RWPE2 (cell line): Measurements from ENCODE around the gene CLP1.
"Not testable (repeated sequence)": the region's sequence is repeated elsewhere in the genome, so short reads cannot be mapped to it uniquely, and the experiment has no call there.

Experiments
- ATAC-seq: fragments of 200-7000 bp; cut with Tn5 transposase; 3 replicates; pipeline ENCODE4 v1.9.1; 2021; ENCODE audit warnings: low read depth
- DNase-seq: peaks from one replicate; pipeline ENCODE4 v3.0.0-alpha.2; 2020; ENCODE audit warnings: low spot score
- H3K27ac ChIP-seq: fragments of 450-650 bp; 2 replicates; pipeline ENCODE4 v1.5.1; 2017; ENCODE audit warnings: mild to moderate bottlenecking; ENCODE audit not compliant: poor library complexity, severe bottlenecking
- H3K27me3 ChIP-seq: fragments of 250-450 bp; sonication (Bioruptor Pico); 2 replicates; pipeline ENCODE4 v1.5.1; 2021; ENCODE audit warnings: mild to moderate bottlenecking, moderate library complexity; ENCODE audit not compliant: insufficient read depth, poor library complexity, severe bottlenecking
- H3K36me3 ChIP-seq: fragments of 250-450 bp; sonication (Bioruptor Pico); 2 replicates; pipeline ENCODE4 v1.5.1; 2020; ENCODE audit warnings: low read depth, mild to moderate bottlenecking, moderate library complexity
- H3K4me1 ChIP-seq: fragments of 250-450 bp; sonication (Bioruptor Pico); 2 replicates; pipeline ENCODE4 v1.5.1; 2021; ENCODE audit warnings: mild to moderate bottlenecking, moderate library complexity; ENCODE audit not compliant: insufficient read depth, poor library complexity, severe bottlenecking
- H3K4me3 ChIP-seq: fragments of 250-450 bp; sonication (Bioruptor Pico); 2 replicates; pipeline ENCODE4 v1.5.1; 2021; ENCODE audit warnings: mild to moderate bottlenecking, moderate library complexity; ENCODE audit not compliant: severe bottlenecking
- H3K9me3 ChIP-seq: fragments of 250-450 bp; sonication (Bioruptor Pico); 2 replicates; pipeline ENCODE4 v1.5.1; 2021; ENCODE audit warnings: mild to moderate bottlenecking, moderate library complexity; ENCODE audit not compliant: severe bottlenecking
- TF ChIP-seq, protein P1 (sequence below): fragments of 450-650 bp; IDR thresholded peaks from one replicate; pipeline ENCODE4 v1.5.1; 2017; ENCODE audit warnings: mild to moderate bottlenecking, moderate library complexity; ENCODE audit not compliant: poor library complexity, severe bottlenecking

Gene CLP1

GRCh38 chr11:57698843-57699365 is 41.3 kb downstream of the CLP1 start:
- peaks cover 85% of the 10 kb centered on the region for H3K36me3 ChIP-seq
- ATAC-seq = peak; percentile 35; the same call in 2 of the 3 replicates

GRCh38 chr11:57699813-57700212 is 42.3 kb downstream of the CLP1 start:
- no peaks in the 10 kb centered on the region for H3K27me3 ChIP-seq
- H3K4me3 ChIP-seq = no peak overlapping the region
- ATAC-seq = no peak
- H3K36me3 ChIP-seq = peaks cover 84% of the 10 kb centered on the region
- no peak for DNase-seq
- no peak overlapping the region for H3K27ac ChIP-seq
- TF ChIP-seq, protein P1, sequence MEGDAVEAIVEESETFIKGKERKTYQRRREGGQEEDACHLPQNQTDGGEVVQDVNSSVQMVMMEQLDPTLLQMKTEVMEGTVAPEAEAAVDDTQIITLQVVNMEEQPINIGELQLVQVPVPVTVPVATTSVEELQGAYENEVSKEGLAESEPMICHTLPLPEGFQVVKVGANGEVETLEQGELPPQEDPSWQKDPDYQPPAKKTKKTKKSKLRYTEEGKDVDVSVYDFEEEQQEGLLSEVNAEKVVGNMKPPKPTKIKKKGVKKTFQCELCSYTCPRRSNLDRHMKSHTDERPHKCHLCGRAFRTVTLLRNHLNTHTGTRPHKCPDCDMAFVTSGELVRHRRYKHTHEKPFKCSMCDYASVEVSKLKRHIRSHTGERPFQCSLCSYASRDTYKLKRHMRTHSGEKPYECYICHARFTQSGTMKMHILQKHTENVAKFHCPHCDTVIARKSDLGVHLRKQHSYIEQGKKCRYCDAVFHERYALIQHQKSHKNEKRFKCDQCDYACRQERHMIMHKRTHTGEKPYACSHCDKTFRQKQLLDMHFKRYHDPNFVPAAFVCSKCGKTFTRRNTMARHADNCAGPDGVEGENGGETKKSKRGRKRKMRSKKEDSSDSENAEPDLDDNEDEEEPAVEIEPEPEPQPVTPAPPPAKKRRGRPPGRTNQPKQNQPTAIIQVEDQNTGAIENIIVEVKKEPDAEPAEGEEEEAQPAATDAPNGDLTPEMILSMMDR = no peak
- no peaks in the 10 kb centered on the region for H3K4me1 ChIP-seq
- H3K9me3 ChIP-seq = no peaks in the 10 kb centered on the region

More at GRCh38 chr11:57698843-57699365, 41.3 kb downstream of the CLP1 start:
- Histone ChIP-seq H3K4me1 (no peaks in the 10 kb centered on the region), H3K27ac (no peak overlapping the region), H3K9me3 (no peaks in the 10 kb centered on the region), H3K27me3 (no peaks in the 10 kb centered on the region), H3K4me3 (no peak overlapping the region)
- no peak for DNase-seq
- TF ChIP-seq, protein P1 = no peak

GRCh38 chr11:57700425-57700824 is 42.9 kb downstream of the CLP1 start:
- Histone ChIP-seq H3K4me3 (no peak overlapping the region), H3K27ac (no peak overlapping the region), H3K27me3 (no peaks in the 10 kb centered on the region), H3K36me3 (peaks cover 82% of the 10 kb centered on the region), H3K4me1 (no peaks in the 10 kb centered on the region), H3K9me3 (no peaks in the 10 kb centered on the region)
- ATAC-seq (no peak), DNase-seq (no peak)
- TF ChIP-seq, protein P1 = no peak

DNA sequence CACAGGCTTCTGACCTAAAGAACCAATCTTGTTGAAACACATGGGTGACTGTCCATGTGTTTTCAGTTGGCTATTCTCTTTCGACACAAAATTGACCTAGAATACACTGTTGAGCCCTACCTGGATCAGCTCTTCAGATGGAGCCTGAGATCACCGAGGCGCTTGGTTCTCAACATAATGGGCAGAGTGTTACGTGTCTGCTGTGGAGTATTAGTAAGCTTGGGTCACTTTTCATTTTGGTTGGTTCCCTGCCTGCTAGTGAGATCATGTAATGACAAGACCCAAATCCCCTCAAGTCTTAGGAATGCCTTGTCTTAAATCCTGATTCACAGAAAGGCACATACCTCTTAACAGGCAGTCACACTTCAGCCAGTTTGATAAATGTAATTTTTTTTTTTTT is 45.8 kb downstream of the CLP1 start:
- no peaks in the 10 kb centered on the region for H3K9me3 ChIP-seq
- no peak overlapping the region for H3K4me3 ChIP-seq
- no peaks in the 10 kb centered on the region for H3K27me3 ChIP-seq
- H3K27ac ChIP-seq = no peak overlapping the region
- no peaks in the 10 kb centered on the region for H3K4me1 ChIP-seq
- DNase-seq (no peak), ATAC-seq (no peak)
- peaks cover 58% of the 10 kb centered on the region for H3K36me3 ChIP-seq
- TF ChIP-seq, protein P1 = no peak

GRCh38 chr11:57704932-57705331 is 47.4 kb downstream of the CLP1 start:
- H3K36me3 ChIP-seq = peaks cover 47% of the 10 kb centered on the region
- H3K27ac ChIP-seq = no peak overlapping the region
- ATAC-seq = no peak
- H3K9me3 ChIP-seq = no peaks in the 10 kb centered on the region
- no peak for DNase-seq
- TF ChIP-seq, protein P1 = no peak
- no peaks in the 10 kb centered on the region for H3K27me3 ChIP-seq
- no peaks in the 10 kb centered on the region for H3K4me1 ChIP-seq
- no peak overlapping the region for H3K4me3 ChIP-seq

GRCh38 chr11:57705432-57705831 is 47.9 kb downstream of the CLP1 start:
- H3K36me3 ChIP-seq = peaks cover 44% of the 10 kb centered on the region
- not testable (repeated sequence) for DNase-seq, H3K4me3 ChIP-seq, H3K27me3 ChIP-seq, H3K27ac ChIP-seq, H3K4me1 ChIP-seq, H3K9me3 ChIP-seq, ATAC-seq
